ENCODE results near the gene SFT2D2.
"Not testable (repeated sequence)": the region's sequence is repeated elsewhere in the genome, so short reads cannot be mapped to it uniquely, and the experiment has no call there.

Gene SFT2D2

DNA sequence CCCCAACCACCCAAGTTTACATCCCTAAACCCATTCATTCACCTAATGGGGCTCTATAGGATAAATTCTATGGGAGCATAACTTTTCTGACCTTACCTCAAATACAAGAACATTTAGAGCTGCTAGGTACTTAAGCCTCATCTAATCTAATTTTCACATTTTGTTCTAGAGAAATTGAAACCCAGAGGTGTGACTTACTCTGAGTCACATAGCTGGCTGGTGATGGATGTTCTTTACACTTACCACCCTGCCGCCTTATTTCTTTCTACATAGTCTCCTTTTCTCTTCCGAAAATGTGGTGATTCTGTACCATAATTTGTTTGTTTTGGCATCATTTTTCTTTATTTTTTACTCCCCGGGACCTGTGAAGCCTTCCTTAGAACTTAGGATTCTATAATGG, 26.7 kb upstream of the SFT2D2 start:
- Histone ChIP-seq H3K4me1 (ENCODE audit: low read length) (peaks cover 6% of the 10 kb centered on the region), H4K20me1 (ENCODE audit: insufficient read depth, low read length) (no peaks in the 10 kb centered on the region), H3K9ac (ENCODE audit: low read length) (no peak overlapping the region), H3K36me3 (replicated peaks; ENCODE audit: insufficient read depth, low read length) (peaks cover 4% of the 10 kb centered on the region; the same call in 1 of the 2 replicates), H3F3A (ENCODE audit: insufficient read depth, low read length) (no peaks in the 10 kb centered on the region), H2AFZ (ENCODE audit: low read length) (no peak overlapping the region), H3K4me3 (ENCODE audit: low read length) (no peak overlapping the region), H3K27me3 (replicated peaks; ENCODE audit: insufficient read depth, low read length) (no peaks in the 10 kb centered on the region), H3K79me2 (ENCODE audit: low read length) (no peaks in the 10 kb centered on the region), H3K27ac (ENCODE audit: low read length) (no peak overlapping the region), H3K4me2 (ENCODE audit: low read depth, low read length) (no peak overlapping the region), H3K9me3 (replicated peaks; ENCODE audit: insufficient read depth, low read length) (no peaks in the 10 kb centered on the region), H3K9me2 (replicated peaks; ENCODE audit: insufficient read depth, low read length) (no peaks in the 10 kb centered on the region)
- TF ChIP-seq, protein P1, sequence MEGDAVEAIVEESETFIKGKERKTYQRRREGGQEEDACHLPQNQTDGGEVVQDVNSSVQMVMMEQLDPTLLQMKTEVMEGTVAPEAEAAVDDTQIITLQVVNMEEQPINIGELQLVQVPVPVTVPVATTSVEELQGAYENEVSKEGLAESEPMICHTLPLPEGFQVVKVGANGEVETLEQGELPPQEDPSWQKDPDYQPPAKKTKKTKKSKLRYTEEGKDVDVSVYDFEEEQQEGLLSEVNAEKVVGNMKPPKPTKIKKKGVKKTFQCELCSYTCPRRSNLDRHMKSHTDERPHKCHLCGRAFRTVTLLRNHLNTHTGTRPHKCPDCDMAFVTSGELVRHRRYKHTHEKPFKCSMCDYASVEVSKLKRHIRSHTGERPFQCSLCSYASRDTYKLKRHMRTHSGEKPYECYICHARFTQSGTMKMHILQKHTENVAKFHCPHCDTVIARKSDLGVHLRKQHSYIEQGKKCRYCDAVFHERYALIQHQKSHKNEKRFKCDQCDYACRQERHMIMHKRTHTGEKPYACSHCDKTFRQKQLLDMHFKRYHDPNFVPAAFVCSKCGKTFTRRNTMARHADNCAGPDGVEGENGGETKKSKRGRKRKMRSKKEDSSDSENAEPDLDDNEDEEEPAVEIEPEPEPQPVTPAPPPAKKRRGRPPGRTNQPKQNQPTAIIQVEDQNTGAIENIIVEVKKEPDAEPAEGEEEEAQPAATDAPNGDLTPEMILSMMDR (IDR thresholded peaks at IDR 0.05; ENCODE audit: low read length), result no peak
- TF ChIP-seq EZH2 (optimal IDR thresholded peaks at IDR 0.05; ENCODE audit: low read depth, low read length) (no peak), EZH2phosphoT487 (IDR thresholded peaks at IDR 0.05; ENCODE audit: low read length) (no peak)
- no peak for DNase-seq

DNA sequence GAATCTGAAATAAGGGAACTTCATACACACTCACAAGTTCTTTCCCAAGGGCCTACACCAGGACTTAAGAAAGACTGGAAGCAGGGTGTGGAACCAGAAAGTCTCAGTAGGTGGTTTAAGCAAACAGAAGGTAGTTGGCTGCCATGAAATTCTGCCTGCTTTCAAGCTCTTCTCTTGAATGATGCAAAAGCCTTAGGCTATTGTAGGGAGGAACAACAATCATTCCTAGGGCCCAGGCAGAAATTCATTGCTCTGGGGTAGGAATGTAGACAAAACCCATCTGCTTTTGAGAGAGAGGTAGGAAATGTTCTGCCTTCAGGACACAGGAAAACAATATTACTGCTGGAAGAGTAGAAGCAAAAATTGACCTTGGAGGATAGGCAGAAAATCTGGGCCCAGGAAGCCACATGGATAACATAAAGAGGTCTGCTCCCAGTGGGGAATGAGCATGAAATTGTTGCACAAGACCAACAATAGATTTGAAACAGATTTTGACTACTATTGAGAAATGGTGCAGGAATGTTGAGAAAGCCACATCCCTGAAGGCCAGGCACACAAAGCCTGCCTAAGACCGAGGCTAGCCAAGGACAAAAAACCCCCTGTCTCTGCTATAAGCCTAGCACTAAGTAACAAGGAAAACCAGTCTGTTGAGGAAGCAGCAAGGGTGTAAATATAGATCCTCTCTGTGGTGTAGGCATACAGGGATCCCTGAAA, 22.7 kb upstream of the SFT2D2 start:
- H3F3A ChIP-seq (ENCODE audit: insufficient read depth, low read length), result 0 out of 2 replicates have a peak, but pooled peaks cover 2% of the 10 kb centered on the region
- no peaks in the 10 kb centered on the region for H3K4me1 ChIP-seq (ENCODE audit: low read length)
- no peaks in the 10 kb centered on the region for H3K9me2 ChIP-seq (replicated peaks; ENCODE audit: insufficient read depth, low read length)
- H3K4me3 ChIP-seq (ENCODE audit: low read length), result no peak overlapping the region
- H3K27me3 ChIP-seq (replicated peaks; ENCODE audit: insufficient read depth, low read length), result no peaks in the 10 kb centered on the region
- no peaks in the 10 kb centered on the region for H4K20me1 ChIP-seq (ENCODE audit: insufficient read depth, low read length)
- DNase-seq, result no peak
- no peaks in the 10 kb centered on the region; the same call in 1 of the 2 replicates for H3K36me3 ChIP-seq (replicated peaks; ENCODE audit: insufficient read depth, low read length)
- TF ChIP-seq EZH2 (optimal IDR thresholded peaks at IDR 0.05; ENCODE audit: low read depth, low read length), result no peak
- no peak for TF ChIP-seq EZH2phosphoT487 (IDR thresholded peaks at IDR 0.05; ENCODE audit: low read length)
- TF ChIP-seq, protein P1 (IDR thresholded peaks at IDR 0.05; ENCODE audit: low read length), result no peak
- H2AFZ ChIP-seq (ENCODE audit: low read length), result no peak overlapping the region
- no peaks in the 10 kb centered on the region for H3K79me2 ChIP-seq (ENCODE audit: low read length)
- no peak overlapping the region for H3K9ac ChIP-seq (ENCODE audit: low read length)
- no peaks in the 10 kb centered on the region for H3K9me3 ChIP-seq (replicated peaks; ENCODE audit: insufficient read depth, low read length)
- H3K27ac ChIP-seq (ENCODE audit: low read length), result no peak overlapping the region
- no peak overlapping the region for H3K4me2 ChIP-seq (ENCODE audit: low read depth, low read length)

- no peak overlapping the region for H3K27ac ChIP-seq (ENCODE audit: low read length)
- DNase-seq, result no peak
- H3K9me2 ChIP-seq (replicated peaks; ENCODE audit: insufficient read depth, low read length), result no peaks in the 10 kb centered on the region
- H3K4me3 ChIP-seq (ENCODE audit: low read length), result no peak overlapping the region
- no peaks in the 10 kb centered on the region for H3K36me3 ChIP-seq (replicated peaks; ENCODE audit: insufficient read depth, low read length)
- H3K4me1 ChIP-seq (ENCODE audit: low read length), result no peaks in the 10 kb centered on the region
- no peak overlapping the region for H3K4me2 ChIP-seq (ENCODE audit: low read depth, low read length)
- no peak overlapping the region for H3K9ac ChIP-seq (ENCODE audit: low read length)
- no peaks in the 10 kb centered on the region for H4K20me1 ChIP-seq (ENCODE audit: insufficient read depth, low read length)
- no peak overlapping the region for H2AFZ ChIP-seq (ENCODE audit: low read length)
- 0 out of 2 replicates have a peak, but pooled peaks cover 2% of the 10 kb centered on the region for H3F3A ChIP-seq (ENCODE audit: insufficient read depth, low read length)
- H3K79me2 ChIP-seq (ENCODE audit: low read length), result no peaks in the 10 kb centered on the region
- TF ChIP-seq, protein P1 (IDR thresholded peaks at IDR 0.05; ENCODE audit: low read length), result no peak
- TF ChIP-seq EZH2phosphoT487 (IDR thresholded peaks at IDR 0.05; ENCODE audit: low read length) (no peak), EZH2 (optimal IDR thresholded peaks at IDR 0.05; ENCODE audit: low read depth, low read length) (no peak)
- no peaks in the 10 kb centered on the region for H3K27me3 ChIP-seq (replicated peaks; ENCODE audit: insufficient read depth, low read length)
- H3K9me3 ChIP-seq (replicated peaks; ENCODE audit: insufficient read depth, low read length), result no peaks in the 10 kb centered on the region
Measured at GRCh38 chr1:168206111-168206510, 19.7 kb upstream of the SFT2D2 start.

- H3K9me3 ChIP-seq (replicated peaks; ENCODE audit: insufficient read depth, low read length); H3F3A ChIP-seq (ENCODE audit: insufficient read depth, low read length); DNase-seq; H3K79me2 ChIP-seq (ENCODE audit: low read length); H3K27ac ChIP-seq (ENCODE audit: low read length); H3K4me2 ChIP-seq (ENCODE audit: low read depth, low read length); H4K20me1 ChIP-seq (ENCODE audit: insufficient read depth, low read length); H3K9ac ChIP-seq (ENCODE audit: low read length); H3K4me3 ChIP-seq (ENCODE audit: low read length); H3K4me1 ChIP-seq (ENCODE audit: low read length); H3K36me3 ChIP-seq (replicated peaks; ENCODE audit: insufficient read depth, low read length); H2AFZ ChIP-seq (ENCODE audit: low read length); H3K27me3 ChIP-seq (replicated peaks; ENCODE audit: insufficient read depth, low read length); H3K9me2 ChIP-seq (replicated peaks; ENCODE audit: insufficient read depth, low read length): not testable (repeated sequence)
Measured at GRCh38 chr1:168207673-168208072, 18.1 kb upstream of the SFT2D2 start.
